Measurements from ENCODE around the gene TMEM258. TPM values are rescaled to one million over a fixed set of nuclear protein-coding genes. Genes with fewer than 3 reads are reported as not detected.

TMEM258 gene
- total RNA-seq, 1 experiment from 2014 or later = 110 TPM

- ChIA-PET POLR2A (ENCODE audit: unreplicated experiment) (no interaction called here), CTCF (no interaction called here)
- no peaks in the 10 kb centered on the region for H3K79me2 ChIP-seq (ENCODE audit: low read length)
- H3K9ac ChIP-seq (ENCODE audit: low read length) = no peak overlapping the region
- DNase-seq (no peak), ATAC-seq (no peak)
- no peaks in the 10 kb centered on the region for H3K36me3 ChIP-seq (ENCODE audit: low read depth, low read length)
- TF ChIP-seq CTCF (conservative IDR thresholded peaks at IDR 0.05; ENCODE audit: low read depth, low read length) = peak; percentile 14; the same call in 1 of the 2 replicates
- no peak for TF ChIP-seq EZH2 (IDR thresholded peaks at IDR 0.05; ENCODE audit: low read length, unreplicated experiment)
- no peak for TF ChIP-seq EZH2phosphoT487 (IDR thresholded peaks at IDR 0.05; ENCODE audit: borderline replicate concordance, low read length)
- intact Hi-C loops (cut with micrococcal nuclease) = no loop called here
- H4K20me1 ChIP-seq (ENCODE audit: low read length) = no peaks in the 10 kb centered on the region
- H3F3A ChIP-seq (ENCODE audit: low read length, unreplicated experiment) = no peaks in the 10 kb centered on the region
- no peak overlapping the region for H3K27ac ChIP-seq (ENCODE audit: low read length)
- H3K4me1 ChIP-seq (ENCODE audit: insufficient read depth, low read length) = no peaks in the 10 kb centered on the region
- H3K4me3 ChIP-seq (ENCODE audit: low read length) = no peak overlapping the region
- H3K9me3 ChIP-seq (ENCODE audit: low read length) = no peaks in the 10 kb centered on the region
- no peaks in the 10 kb centered on the region for H3K27me3 ChIP-seq (ENCODE audit: low read length)
- BruUV-seq (replicated peaks) = no TSS peak
- no peak overlapping the region for H3K4me2 ChIP-seq (ENCODE audit: low read length)
- H2AFZ ChIP-seq (ENCODE audit: low read length) = no peak overlapping the region
- H3K9me2 ChIP-seq (replicated peaks; ENCODE audit: low read length) = no peaks in the 10 kb centered on the region
Observed at GRCh38 chr11:61769169-61769920, 23.1 kb downstream of the TMEM258 start.

GRCh38 chr11:61768376-61769076 lies 23.9 kb downstream of the TMEM258 start:
- H3K79me2 ChIP-seq (ENCODE audit: low read length) = no peaks in the 10 kb centered on the region
- intact Hi-C loops (cut with micrococcal nuclease) = no loop called here
- H3K4me1 ChIP-seq (ENCODE audit: insufficient read depth, low read length) = no peaks in the 10 kb centered on the region
- H3K9ac ChIP-seq (ENCODE audit: low read length) = no peak overlapping the region
- POLR2A ChIA-PET (ENCODE audit: unreplicated experiment) = no interaction called here
- no peak overlapping the region for H3K4me3 ChIP-seq (ENCODE audit: low read length)
- no peaks in the 10 kb centered on the region for H3K36me3 ChIP-seq (ENCODE audit: low read depth, low read length)
- H2AFZ ChIP-seq (ENCODE audit: low read length) = no peak overlapping the region
- no peaks in the 10 kb centered on the region for H3K9me3 ChIP-seq (ENCODE audit: low read length)
- no peaks in the 10 kb centered on the region for H4K20me1 ChIP-seq (ENCODE audit: low read length)
- H3K9me2 ChIP-seq (replicated peaks; ENCODE audit: low read length) = no peaks in the 10 kb centered on the region
- CTCF ChIA-PET = no interaction called here
- no peak for DNase-seq
- no peak overlapping the region for H3K27ac ChIP-seq (ENCODE audit: low read length)
- no peaks in the 10 kb centered on the region for H3K27me3 ChIP-seq (ENCODE audit: low read length)
- TF ChIP-seq EZH2 (IDR thresholded peaks at IDR 0.05; ENCODE audit: low read length, unreplicated experiment) (no peak), CTCF (conservative IDR thresholded peaks at IDR 0.05; ENCODE audit: low read depth, low read length) (no peak), EZH2phosphoT487 (IDR thresholded peaks at IDR 0.05; ENCODE audit: borderline replicate concordance, low read length) (no peak)
- no peak for ATAC-seq
- BruUV-seq (replicated peaks) = no TSS peak
- H3F3A ChIP-seq (ENCODE audit: low read length, unreplicated experiment) = no peaks in the 10 kb centered on the region
- no peak overlapping the region for H3K4me2 ChIP-seq (ENCODE audit: low read length)
